Endothelial cell of umbilical vein (primary cell): ENCODE results near the gene TRAIP. TPM values are rescaled to one million over a fixed set of nuclear protein-coding genes. Genes with fewer than 3 reads are reported as not detected.

ENCODE experiments used
- BruUV-seq: library from RNA; stranded (reverse); fragments of 400-500 nt; replicated peaks from 2 replicates; lab custom pipeline; 2021; lab: Mats Ljungman, UMichigan
- CTCF ChIA-PET: fragments of 300-600, 350-600 bp; sonication (Branson Sonifier 250); formaldehyde crosslinking; loops from one replicate; lab custom pipeline; 2021; ENCODE audit warnings: antibody characterized with exemption, inconsistent platforms; lab: Charles Lee
- POLR2A ChIA-PET: fragments of 300-600, 350-600 bp; sonication (Branson Sonifier 250); formaldehyde crosslinking; loops from one replicate; lab custom pipeline; 2021; ENCODE audit warnings: antibody characterized with exemption, inconsistent platforms; lab: Charles Lee
- DNase-seq: peaks from one replicate; pipeline ENCODE4 v3.0.0-alpha.2; 2011; ENCODE audit warnings: low read depth, low spot score
- FAIRE-seq: peaks from 2 replicates; lab custom pipeline; 2011; peaks lifted over from hg19 to GRCh38; lab: Jason Lieb, UNC
- H2AFZ ChIP-seq: 2 replicates; pipeline ENCODE4 v1.6.0; 2012; ENCODE audit warnings: low read depth, low read length, control low read depth, inconsistent platforms
- H3K27ac ChIP-seq: 2 replicates; pipeline ENCODE4 v1.5.1; 2011; ENCODE audit warnings: low read depth, mild to moderate bottlenecking, control low read depth, low read length, moderate library complexity; ENCODE audit not compliant: insufficient read depth
- H3K27me3 ChIP-seq, 2 experiments: 2 replicates each; pipeline versions ENCODE4 v1.6.0 to v1.6.1; 2011; ENCODE audit warnings: low read length in 2 of 2, mixed read lengths in 1 of 2; ENCODE audit not compliant: control insufficient read depth in 2 of 2, insufficient read depth in 2 of 2
- H3K36me3 ChIP-seq, 2 experiments: 2 replicates in 1 of 2; 3 replicates in 1 of 2; pipeline ENCODE4 v1.5.1; 2011; ENCODE audit warnings: low read length in 2 of 2, mild to moderate bottlenecking in 1 of 2, moderate library complexity in 1 of 2; ENCODE audit not compliant: control insufficient read depth in 2 of 2, insufficient read depth in 2 of 2; ENCODE audit errors: extremely low read depth in 1 of 2
- H3K4me1 ChIP-seq: 3 replicates; pipeline ENCODE4 v1.5.1; 2011; ENCODE audit warnings: mild to moderate bottlenecking, low read length; ENCODE audit not compliant: control insufficient read depth, insufficient read depth; ENCODE audit errors: extremely low read depth
- H3K4me2 ChIP-seq: 2 replicates; pipeline ENCODE4 v1.6.1; 2011; ENCODE audit warnings: low read length, control low read depth, mixed read lengths; ENCODE audit not compliant: insufficient read depth
- H3K4me3 ChIP-seq, 3 experiments: fragments of 200-600 bp in 1 of 3; sonication (generic), shearing (Covaris generic) in 1 of 3; replicated peaks in 1 of 3; 2 replicates each; pipeline ENCODE4 v1.5.1; 2011 to 2016; ENCODE audit warnings: control low read depth in 3 of 3, low read length in 3 of 3, mild to moderate bottlenecking in 2 of 3, inconsistent platforms in 1 of 3, low read depth in 1 of 3, moderate library complexity in 1 of 3; ENCODE audit not compliant: insufficient read depth in 1 of 3
- H3K79me2 ChIP-seq: 2 replicates; pipeline ENCODE4 v1.6.0; 2012; ENCODE audit warnings: low read length, inconsistent platforms; ENCODE audit not compliant: control insufficient read depth, insufficient read depth
- H3K9ac ChIP-seq: replicated peaks from 2 replicates; pipeline ENCODE3; 2011; ENCODE audit warnings: low read length, control low read depth; ENCODE audit not compliant: insufficient read depth; ENCODE audit errors: extremely low read depth
- H3K9me1 ChIP-seq: replicated peaks from 3 replicates; pipeline ENCODE4 v1.6.0; 2011; ENCODE audit warnings: mild to moderate bottlenecking, low read length; ENCODE audit not compliant: control insufficient read depth, insufficient read depth; ENCODE audit errors: extremely low read depth
- H3K9me3 ChIP-seq: replicated peaks from 2 replicates; pipeline ENCODE4 v1.5.1; 2012; ENCODE audit warnings: low read length, inconsistent platforms; ENCODE audit not compliant: control insufficient read depth, insufficient read depth
- H4K20me1 ChIP-seq: replicated peaks from 2 replicates; pipeline ENCODE3; 2011; ENCODE audit warnings: mild to moderate bottlenecking, low read length; ENCODE audit not compliant: control insufficient read depth, insufficient read depth; ENCODE audit errors: extremely low read depth
- CTCF ChIP-seq, 2 donors: IDR thresholded peaks; 1 replicate in 1 of 2; 2 replicates in 1 of 2; pipeline ENCODE4 v1.5.1; 2011; ENCODE audit warnings: low read length in 2 of 2, mild to moderate bottlenecking in 2 of 2, moderate library complexity in 2 of 2, control low read depth in 1 of 2, inconsistent platforms in 1 of 2, low read depth in 1 of 2; ENCODE audit not compliant: insufficient read depth in 1 of 2; ENCODE audit errors: extremely low read depth in 1 of 2
- EZH2 ChIP-seq: IDR thresholded peaks from 2 replicates; pipeline ENCODE4 v1.6.1; 2012; ENCODE audit warnings: borderline replicate concordance, low read depth, mild to moderate bottlenecking, moderate library complexity, low read length, inconsistent platforms; ENCODE audit not compliant: severe bottlenecking
- FOS ChIP-seq: IDR thresholded peaks from 2 replicates; pipeline ENCODE4 v1.6.1; 2011; ENCODE audit warnings: mild to moderate bottlenecking, low read length, moderate library complexity, borderline replicate concordance; ENCODE audit not compliant: insufficient read depth
- GATA2 ChIP-seq: IDR thresholded peaks from 2 replicates; pipeline ENCODE4 v1.7.0; 2011; ENCODE audit warnings: low read depth, mild to moderate bottlenecking, moderate library complexity, mixed read lengths, low read length; ENCODE audit not compliant: insufficient read length, insufficient read depth
- JUN ChIP-seq: IDR thresholded peaks from 2 replicates; pipeline ENCODE4 v1.6.1; 2011; ENCODE audit warnings: borderline replicate concordance, low read depth; ENCODE audit not compliant: insufficient read length, insufficient read depth
- MAX ChIP-seq: IDR thresholded peaks from 2 replicates; pipeline ENCODE4 v1.6.1; 2011; ENCODE audit not compliant: insufficient read depth, insufficient read length
- MYC ChIP-seq: IDR thresholded peaks from one replicate; pipeline ENCODE4 v1.6.1; 2011; ENCODE audit warnings: mild to moderate bottlenecking, low read depth, low read length
- POLR2A ChIP-seq: IDR thresholded peaks from 2 replicates; pipeline ENCODE4 v1.6.1; 2012; ENCODE audit warnings: low read depth, mild to moderate bottlenecking, control low read depth, low read length
- POLR2AphosphoS5 ChIP-seq: IDR thresholded peaks from 2 replicates; pipeline ENCODE4 v1.6.1; 2012; ENCODE audit warnings: low read depth, mild to moderate bottlenecking, control low read depth, low read length, moderate library complexity; ENCODE audit not compliant: insufficient read depth
- dilution Hi-C: fragments of 300-500 bp; cut with MboI; formaldehyde crosslinking; loops from one replicate; pipeline ENCODE4 v1.15.0; 2019; ENCODE audit warnings: low sequenced_read_pairs; ENCODE audit not compliant: extremely low pct_ligation_motif_present
- intact Hi-C: fragments of 100-400 bp; cut with micrococcal nuclease; formaldehyde crosslinking; loops from one replicate; pipeline ENCODE4 v1.10.0; 2022
- polyA plus RNA-seq, 4 experiments: library from polyadenylated mRNA; depleted of rRNA in 3 of 4; stranded (reverse) in 3 of 4; unstranded in 1 of 4; fragments of >200 nt; gene quantifications; 2 replicates each; pipeline versions ENCODE4 v1.2.1 to v1.2.3, GENCODE V29; 2011 to 2012; ENCODE audit warnings: missing spikeins in 1 of 4
- total RNA-seq: library from RNA; stranded (reverse); gene quantifications from 2 replicates; pipeline ENCODE4 v1.2.3, GENCODE V29; 2021

TRAIP gene
- total and polyA plus RNA-seq, 2 donors (not counting 3 experiments of a cell fraction or from before 2014, with no cell fraction given) = 9.5 to 13.4 TPM

GRCh38 chr3:49803465-49804140, 52.8 kb downstream of the TRAIP start:
- CTCF ChIA-PET = interaction anchor here (0.7 to 12.4 kb wide), 23 partner anchors 10 to 264 kb away, joined by 3 to 545 read pairs (median 6); partner anchors contain the start of genes AMIGO3, IP6K1, MON1A and RBM6
- H3K27ac ChIP-seq = no peak overlapping the region
- H3K4me1 ChIP-seq = peaks cover 39% of the 10 kb centered on the region
- FAIRE-seq (peak; percentile 35), DNase-seq (peak; percentile 69)
- H3K4me3 ChIP-seq = peak overlapping the region; percentile 68 to 86 (median 76)
- H4K20me1 ChIP-seq = no peaks in the 10 kb centered on the region
- no peak for TF ChIP-seq POLR2A
- TF ChIP-seq GATA2 = no peak
- peak in 1 of 2 donors; percentile 12 for TF ChIP-seq CTCF (IDR thresholded peaks at IDR 0.05; ENCODE audit: extremely low read depth in 1 of 2, insufficient read depth in 1 of 2, low read depth in 1 of 2, low read length in 2 of 2)
- no peak for TF ChIP-seq FOS
- no peak for TF ChIP-seq EZH2
- TF ChIP-seq JUN = no peak
- TF ChIP-seq POLR2AphosphoS5 = peak; percentile 12
- TF ChIP-seq MYC = no peak
- TF ChIP-seq MAX = no peak
- H3K79me2 ChIP-seq = no peaks in the 10 kb centered on the region
- intact Hi-C loops (loop anchor here (2.0 to 5.0 kb wide), 4 partner anchors 85 to 284 kb away; partner anchors contain the start of genes AMIGO3 and RBM5), dilution Hi-C loops (no loop called here)
- peak overlapping the region; percentile 61 for H3K9ac ChIP-seq
- H3K9me1 ChIP-seq = no peaks in the 10 kb centered on the region
- H3K27me3 ChIP-seq = no peaks in the 10 kb centered on the region
- no TSS peak for BruUV-seq
- peaks cover 0 to 2% of the 10 kb centered on the region in 2 experiments for H3K36me3 ChIP-seq
- H3K4me2 ChIP-seq = peak overlapping the region; percentile 50
- POLR2A ChIA-PET = interaction anchor here (0.7 to 1.8 kb wide), 3 partner anchors 10 to 132 kb away, joined by 3 to 15 read pairs (median 6); partner anchors contain the start of gene UBA7
- no peaks in the 10 kb centered on the region for H3K9me3 ChIP-seq
- H2AFZ ChIP-seq = peak overlapping the region; percentile 85
